SKM-1 treated with dmso at 0.1 percent for 144 hours (cell line): ENCODE data around the gene ELL2.
"Not testable (repeated sequence)": the region's sequence is repeated elsewhere in the genome, so short reads cannot be mapped to it uniquely, and the experiment has no call there.

Experiments
- DNase-seq: peaks from one replicate; lab custom pipeline; 2025; ENCODE audit not compliant: unreplicated experiment; lab: John Stamatoyannopoulos, UW

ELL2 gene

GRCh38 chr5:95931079-95931833 lies 30.4 kb downstream of the ELL2 start:
- no peak for DNase-seq

- no peak for DNase-seq
Observed at GRCh38 chr5:95930141-95930930, 31.3 kb downstream of the ELL2 start.

GRCh38 chr5:95928724-95929253 lies 32.9 kb downstream of the ELL2 start:
- DNase-seq, result no peak

- no peak for DNase-seq
Observed at GRCh38 chr5:95927927-95928723, 33.5 kb downstream of the ELL2 start.

- not testable (repeated sequence) for DNase-seq
Observed at GRCh38 chr5:95927300-95927699, 34.4 kb downstream of the ELL2 start.

- DNase-seq, result no peak
Observed at GRCh38 chr5:95925939-95926338, 35.7 kb downstream of the ELL2 start.

GRCh38 chr5:95925378-95925744 lies 36.3 kb downstream of the ELL2 start:
- no peak for DNase-seq

GRCh38 chr5:95924720-95925377 lies 36.8 kb downstream of the ELL2 start:
- DNase-seq, result peak; percentile 88

- peak; percentile 95 for DNase-seq
Observed at GRCh38 chr5:95923918-95924544, 37.6 kb downstream of the ELL2 start.

- DNase-seq, result no peak
Observed at GRCh38 chr5:95922798-95923197, 38.9 kb downstream of the ELL2 start.

- DNase-seq, result no peak
Observed at GRCh38 chr5:95921501-95921900, 40.1 kb downstream of the ELL2 start.

GRCh38 chr5:95920822-95921221 lies 40.8 kb downstream of the ELL2 start:
- no peak for DNase-seq

GRCh38 chr5:95919658-95920057 lies 42.0 kb downstream of the ELL2 start:
- DNase-seq, result peak; percentile 68

GRCh38 chr5:95918421-95919006 lies 43.1 kb downstream of the ELL2 start:
- no peak for DNase-seq

GRCh38 chr5:95917207-95917606 lies 44.4 kb downstream of the ELL2 start:
- DNase-seq, result no peak

- DNase-seq, result peak; percentile 18
Observed at GRCh38 chr5:95916687-95917085, 45.0 kb downstream of the ELL2 start.

- DNase-seq, result peak; percentile 80
Observed at GRCh38 chr5:95915999-95916686, 45.5 kb downstream of the ELL2 start.

- no peak for DNase-seq
Observed at GRCh38 chr5:95913663-95914062, 48.0 kb downstream of the ELL2 start.

- DNase-seq, result no peak
Observed at GRCh38 chr5:95912029-95912428, 49.6 kb downstream of the ELL2 start.
